VCaP (cell line): ENCODE data around the gene NELFA.

ENCODE experiments used
- H3K27ac ChIP-seq: fragments of 450-650 bp; 2 replicates; pipeline ENCODE4 v1.5.1; 2017
- TF ChIP-seq, protein P1 (sequence below): fragments of 450-650 bp; conservative IDR thresholded peaks from 2 replicates; pipeline ENCODE4 v1.5.1; 2017; ENCODE audit warnings: mild to moderate bottlenecking, moderate library complexity

The NELFA gene

DNA sequence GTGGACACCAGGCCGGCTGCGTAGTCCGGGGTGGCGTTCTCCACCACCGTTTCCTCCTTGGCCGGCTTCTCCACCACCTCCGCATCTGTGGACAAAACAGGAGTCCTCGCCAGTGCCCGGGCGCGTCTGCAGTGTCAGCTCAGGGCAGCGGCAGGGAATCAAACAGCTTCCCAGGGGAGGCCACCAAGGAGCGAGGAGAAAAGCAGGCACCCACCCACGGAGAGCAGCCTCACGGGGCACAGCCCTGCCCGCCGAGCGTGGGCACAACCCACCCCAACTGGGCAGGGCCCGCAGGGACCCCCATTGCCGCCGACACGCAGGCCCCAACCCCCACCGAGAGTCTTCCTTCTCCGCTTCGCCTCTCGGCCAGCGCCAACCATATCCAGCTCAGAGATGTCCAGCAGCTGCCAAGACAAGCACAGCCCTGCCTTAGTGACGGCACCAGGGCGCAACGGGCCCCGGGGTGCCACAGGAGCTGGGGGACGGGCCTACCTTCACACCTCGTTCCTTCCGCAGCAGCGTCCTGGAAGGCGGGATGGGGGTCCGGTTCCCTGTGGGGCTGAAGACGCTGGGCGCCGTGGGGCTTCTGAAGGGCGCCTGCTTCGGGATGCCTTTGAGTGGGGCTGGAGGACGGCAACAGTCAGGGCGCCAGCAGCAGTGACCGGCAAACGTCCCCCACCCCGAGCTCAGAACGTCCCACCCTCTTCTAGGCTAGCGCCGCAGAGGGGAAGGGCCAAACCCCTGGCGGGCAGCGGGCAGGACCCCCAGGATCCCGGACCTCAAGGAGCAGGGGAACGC is 22.8 kb downstream of the NELFA start:
- TF ChIP-seq, protein P1, sequence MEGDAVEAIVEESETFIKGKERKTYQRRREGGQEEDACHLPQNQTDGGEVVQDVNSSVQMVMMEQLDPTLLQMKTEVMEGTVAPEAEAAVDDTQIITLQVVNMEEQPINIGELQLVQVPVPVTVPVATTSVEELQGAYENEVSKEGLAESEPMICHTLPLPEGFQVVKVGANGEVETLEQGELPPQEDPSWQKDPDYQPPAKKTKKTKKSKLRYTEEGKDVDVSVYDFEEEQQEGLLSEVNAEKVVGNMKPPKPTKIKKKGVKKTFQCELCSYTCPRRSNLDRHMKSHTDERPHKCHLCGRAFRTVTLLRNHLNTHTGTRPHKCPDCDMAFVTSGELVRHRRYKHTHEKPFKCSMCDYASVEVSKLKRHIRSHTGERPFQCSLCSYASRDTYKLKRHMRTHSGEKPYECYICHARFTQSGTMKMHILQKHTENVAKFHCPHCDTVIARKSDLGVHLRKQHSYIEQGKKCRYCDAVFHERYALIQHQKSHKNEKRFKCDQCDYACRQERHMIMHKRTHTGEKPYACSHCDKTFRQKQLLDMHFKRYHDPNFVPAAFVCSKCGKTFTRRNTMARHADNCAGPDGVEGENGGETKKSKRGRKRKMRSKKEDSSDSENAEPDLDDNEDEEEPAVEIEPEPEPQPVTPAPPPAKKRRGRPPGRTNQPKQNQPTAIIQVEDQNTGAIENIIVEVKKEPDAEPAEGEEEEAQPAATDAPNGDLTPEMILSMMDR = no peak
- H3K27ac ChIP-seq = no peak overlapping the region

DNA sequence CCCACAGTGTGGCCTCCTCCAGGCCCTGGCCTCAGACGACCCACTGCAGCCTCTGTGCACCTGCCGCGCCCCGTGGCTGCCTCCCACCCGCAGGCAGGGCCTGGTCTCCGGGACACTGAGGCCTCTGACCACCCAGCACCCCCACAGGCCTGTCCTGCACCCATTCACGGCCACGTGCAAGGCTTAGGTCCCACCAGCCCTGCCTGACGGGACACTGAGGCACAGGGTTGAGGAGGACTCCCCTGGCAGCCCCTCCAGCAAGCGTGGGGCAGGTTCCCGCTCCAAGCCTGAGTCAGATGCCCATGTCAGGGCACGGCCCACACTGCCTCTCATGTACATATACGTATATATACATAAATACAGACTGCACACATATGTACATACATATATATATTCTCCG is 23.5 kb downstream of the NELFA start:
- TF ChIP-seq, protein P1 = no peak
- no peak overlapping the region for H3K27ac ChIP-seq

GRCh38 chr4:1984406-1985191 is 24.2 kb downstream of the NELFA start:
- H3K27ac ChIP-seq = no peak overlapping the region
- TF ChIP-seq, protein P1 = no peak

DNA sequence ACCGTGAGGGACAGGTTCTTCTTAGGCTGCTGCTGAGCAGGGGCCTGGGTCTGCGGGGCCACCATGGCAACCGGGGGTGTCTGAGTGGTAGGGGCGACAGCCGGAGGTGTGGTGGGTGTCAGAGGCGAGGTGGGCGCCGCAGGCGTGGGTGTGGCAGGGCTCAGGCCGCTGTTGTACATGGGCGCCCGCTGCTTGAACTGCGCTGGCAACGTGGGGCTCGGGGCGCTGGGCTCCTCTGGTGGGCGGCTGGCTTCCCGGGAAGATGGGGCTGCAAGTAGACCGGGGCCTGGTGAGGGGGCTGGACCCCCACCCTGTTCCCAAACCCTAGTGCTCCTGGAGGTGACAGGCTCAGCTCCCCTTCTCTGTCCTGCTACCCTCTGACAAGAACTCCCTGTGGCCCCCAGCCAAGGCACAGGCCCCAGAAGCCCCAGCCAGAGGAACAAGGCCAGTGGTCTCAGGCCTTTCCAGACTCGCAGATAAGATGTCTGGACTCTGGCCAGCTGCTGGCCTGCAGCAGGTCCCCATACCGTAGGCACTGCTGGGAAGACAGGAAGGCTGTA is 24.8 kb downstream of the NELFA start:
- H3K27ac ChIP-seq = no peak overlapping the region
- TF ChIP-seq, protein P1 = no peak

DNA sequence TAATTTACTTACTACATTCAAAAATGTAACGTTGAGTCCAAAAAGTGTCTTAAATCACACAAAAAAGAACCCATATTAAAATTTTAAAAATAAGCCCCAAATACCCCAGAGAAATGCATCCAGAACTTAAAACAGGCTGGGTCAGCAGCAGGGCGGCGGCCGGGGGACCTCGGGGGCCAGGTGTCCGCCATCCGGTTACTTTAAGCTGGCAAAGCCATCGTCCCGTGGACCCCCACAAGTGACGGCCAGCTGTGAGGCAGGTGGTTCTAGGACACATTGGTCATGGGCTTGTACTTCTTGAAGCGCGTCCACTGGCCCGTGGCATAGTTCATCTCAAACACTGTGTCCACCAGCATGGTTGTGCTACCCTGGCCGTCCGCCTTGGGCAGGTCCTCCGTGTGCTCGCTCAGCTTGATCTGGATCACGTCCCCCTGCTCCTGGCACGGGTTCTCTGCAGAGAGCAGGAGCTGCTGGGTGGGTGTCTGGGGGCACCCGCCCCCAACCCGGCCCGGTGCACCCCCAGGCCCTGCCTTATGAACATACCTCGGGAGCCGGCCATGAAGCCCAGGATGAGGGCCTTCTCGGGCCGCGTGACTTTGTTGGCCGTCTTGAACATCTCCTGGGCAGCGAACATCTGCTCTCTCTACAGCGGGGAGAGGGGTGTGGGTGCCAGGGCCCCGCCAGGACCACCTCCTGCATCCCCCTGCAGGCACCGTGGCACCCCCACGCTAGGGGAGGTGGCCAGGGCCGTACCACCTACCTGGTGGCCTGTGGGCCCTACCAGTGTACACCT is 25.5 kb downstream of the NELFA start:
- TF ChIP-seq, protein P1 = no peak
- no peak overlapping the region for H3K27ac ChIP-seq

DNA sequence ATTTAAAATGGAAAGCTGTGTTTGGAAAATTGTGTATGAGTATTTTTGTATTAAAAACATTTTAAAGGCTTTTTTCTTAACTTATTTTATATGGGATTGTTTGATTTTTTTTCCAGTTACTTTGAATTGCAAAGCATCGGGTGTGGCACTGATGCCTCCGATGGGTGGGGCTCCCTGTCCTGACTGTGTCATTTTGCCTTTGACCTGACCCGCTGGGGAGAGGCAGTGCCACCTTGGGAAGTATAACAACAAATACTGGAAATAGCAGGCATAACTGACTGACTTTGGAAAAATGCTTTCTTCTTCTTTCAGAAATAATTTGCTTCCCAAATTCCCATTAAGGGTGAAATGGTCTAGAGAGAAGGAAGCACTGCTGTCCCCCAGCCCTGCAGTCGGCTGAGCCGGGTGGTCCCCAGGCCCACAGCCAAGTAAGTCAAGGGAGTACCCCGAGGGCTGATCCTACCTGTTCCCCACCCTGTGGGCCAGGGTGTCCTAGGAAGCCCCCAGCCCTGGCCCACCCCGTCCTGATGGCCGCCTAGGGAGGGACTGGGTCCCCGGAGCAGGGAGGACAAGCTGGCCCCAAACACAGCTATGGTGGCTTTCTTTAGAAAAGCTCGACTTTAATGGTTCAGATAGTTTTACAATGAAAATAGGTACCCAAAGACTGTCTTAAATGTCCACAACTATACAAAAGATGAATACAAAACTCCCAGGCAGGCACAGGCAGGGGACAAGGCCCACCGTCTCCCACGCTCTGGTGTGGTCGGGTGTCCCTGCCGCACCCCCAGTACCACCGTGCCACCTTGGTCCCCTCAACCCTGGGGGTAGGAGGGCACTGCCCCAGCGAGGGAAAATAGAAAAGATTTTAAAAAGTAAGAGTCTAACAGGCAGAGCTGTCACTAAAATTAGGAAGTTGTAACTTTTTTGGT is 26.4 kb downstream of the NELFA start:
- no peak overlapping the region for H3K27ac ChIP-seq
- TF ChIP-seq, protein P1 = no peak
